Coronary artery (tissue), 2 donors: Measurements from ENCODE around the gene SPACA7.
A peak's percentile ranks its signal among the peaks of the same experiment; 100 is the strongest.

Experiments
- DNase-seq: peaks from one replicate; pipeline ENCODE4 v3.0.0-alpha.2; 2017; ENCODE audit warnings: low spot score
- H3K27ac ChIP-seq, 2 donors: fragments of 200-600 bp; sonication (generic); one replicate each; pipeline ENCODE4 v1.5.1; 2016 to 2019
- H3K4me3 ChIP-seq: fragments of 200-600 bp; sonication (generic); 2 replicates; pipeline ENCODE4 v1.5.1; 2016; ENCODE audit warnings: mild to moderate bottlenecking, moderate library complexity
- CTCF ChIP-seq: fragments of 200-600 bp; sonication (generic); IDR thresholded peaks from one replicate; pipeline ENCODE4 v1.5.1; 2019; ENCODE audit warnings: antibody characterized with exemption

The SPACA7 gene

GRCh38 chr13:112453207-112453829, 77.2 kb downstream of the SPACA7 start:
- TF ChIP-seq CTCF: no peak
- H3K4me3 ChIP-seq: no peak overlapping the region
- no peak overlapping the region for H3K27ac ChIP-seq
- peak; percentile 65 for DNase-seq

DNA sequence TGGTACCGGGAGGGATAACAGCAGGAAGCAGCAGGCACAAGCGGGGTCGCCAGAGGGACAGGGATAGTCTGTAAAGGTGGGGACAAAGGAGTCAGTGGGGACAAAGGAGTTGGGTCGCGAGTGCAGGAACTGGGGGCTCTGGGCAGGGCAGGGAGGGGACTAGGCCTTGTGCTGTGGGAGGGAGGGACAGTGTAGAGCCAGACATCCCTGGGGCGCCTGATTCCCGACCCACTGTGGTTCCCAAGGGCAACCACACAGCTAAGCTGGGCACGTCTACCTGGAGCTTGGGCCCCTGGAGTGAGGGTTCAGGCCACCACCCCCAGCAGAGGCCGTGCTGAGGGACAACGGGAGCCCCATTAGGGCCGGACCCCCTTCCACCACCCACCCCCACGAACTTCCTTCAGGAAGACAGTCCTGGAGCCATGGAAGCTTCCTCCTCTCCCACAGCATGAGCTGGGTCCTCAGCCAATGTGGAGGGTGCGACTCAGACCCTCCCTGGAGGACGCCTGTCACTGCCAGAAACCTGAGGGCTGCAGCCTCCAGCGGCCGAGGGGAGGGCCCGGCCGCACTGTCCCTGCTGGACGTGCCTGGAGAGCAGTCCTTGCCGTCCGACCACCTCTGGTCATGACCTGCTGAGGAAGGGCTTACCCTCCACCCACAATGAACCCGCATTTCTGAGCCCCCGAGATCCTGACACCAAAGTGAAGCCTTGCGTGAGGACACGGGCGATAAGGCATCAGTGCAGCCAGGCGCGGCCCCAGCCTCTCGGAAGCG, 77.9 kb downstream of the SPACA7 start:
- Histone ChIP-seq H3K27ac (no peak overlapping the region), H3K4me3 (no peak overlapping the region)
- no peak for TF ChIP-seq CTCF
- peak; percentile 61 for DNase-seq

GRCh38 chr13:112454648-112455334, 78.6 kb downstream of the SPACA7 start:
- DNase-seq: no peak
- no peak for TF ChIP-seq CTCF
- no peak overlapping the region for H3K4me3 ChIP-seq
- no peak overlapping the region for H3K27ac ChIP-seq

GRCh38 chr13:112455476-112456059, 79.4 kb downstream of the SPACA7 start:
- Histone ChIP-seq H3K4me3 (no peak overlapping the region), H3K27ac (no peak overlapping the region)
- no peak for DNase-seq
- TF ChIP-seq CTCF: no peak

GRCh38 chr13:112456138-112457056, 80.2 kb downstream of the SPACA7 start:
- Histone ChIP-seq H3K4me3 (no peak overlapping the region), H3K27ac (no peak overlapping the region)
- no peak for DNase-seq
- TF ChIP-seq CTCF: no peak

- Histone ChIP-seq H3K27ac (no peak overlapping the region), H3K4me3 (no peak overlapping the region)
- no peak for TF ChIP-seq CTCF
- no peak for DNase-seq
Measured at GRCh38 chr13:112457081-112457480, 80.9 kb downstream of the SPACA7 start.
